A673 (cell line): ENCODE results near the gene IL20RA.

Experiments
- EZH2 ChIP-seq: fragments of 200-600 bp; sonication (generic); IDR thresholded peaks from 2 replicates; pipeline ENCODE4 v1.6.1; 2017; ENCODE audit warnings: borderline replicate concordance, low read depth, mild to moderate bottlenecking, mixed read lengths, antibody characterized with exemption, low read length; ENCODE audit not compliant: poor library complexity, severe bottlenecking
- TF ChIP-seq, protein P1 (sequence below): fragments of 300-800, 200-600 bp; sonication (generic); conservative IDR thresholded peaks from 2 replicates; pipeline ENCODE4 v1.5.1; 2017; ENCODE audit warnings: low read depth, mild to moderate bottlenecking, antibody characterized with exemption, low read length, moderate library complexity, mixed read lengths

DNA sequence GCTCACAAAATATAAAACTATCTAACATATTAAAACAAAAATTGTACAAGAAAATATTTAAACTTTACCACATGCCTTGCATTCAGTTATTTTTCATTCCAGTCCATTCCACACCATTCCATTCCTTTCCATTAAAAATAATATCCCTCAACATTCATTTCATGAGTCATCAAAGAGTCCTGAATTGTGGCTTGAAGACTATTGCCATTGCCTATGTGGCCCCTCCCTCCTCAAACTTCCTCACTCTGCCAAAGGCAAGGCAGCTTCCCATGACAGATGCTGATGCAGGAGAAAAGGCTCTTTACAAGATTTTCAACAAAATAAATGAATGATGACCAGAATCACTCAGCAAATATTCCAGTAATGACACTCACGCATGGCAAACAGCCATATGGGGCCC lies 31.7 kb downstream of the IL20RA start:
- TF ChIP-seq, protein P1, sequence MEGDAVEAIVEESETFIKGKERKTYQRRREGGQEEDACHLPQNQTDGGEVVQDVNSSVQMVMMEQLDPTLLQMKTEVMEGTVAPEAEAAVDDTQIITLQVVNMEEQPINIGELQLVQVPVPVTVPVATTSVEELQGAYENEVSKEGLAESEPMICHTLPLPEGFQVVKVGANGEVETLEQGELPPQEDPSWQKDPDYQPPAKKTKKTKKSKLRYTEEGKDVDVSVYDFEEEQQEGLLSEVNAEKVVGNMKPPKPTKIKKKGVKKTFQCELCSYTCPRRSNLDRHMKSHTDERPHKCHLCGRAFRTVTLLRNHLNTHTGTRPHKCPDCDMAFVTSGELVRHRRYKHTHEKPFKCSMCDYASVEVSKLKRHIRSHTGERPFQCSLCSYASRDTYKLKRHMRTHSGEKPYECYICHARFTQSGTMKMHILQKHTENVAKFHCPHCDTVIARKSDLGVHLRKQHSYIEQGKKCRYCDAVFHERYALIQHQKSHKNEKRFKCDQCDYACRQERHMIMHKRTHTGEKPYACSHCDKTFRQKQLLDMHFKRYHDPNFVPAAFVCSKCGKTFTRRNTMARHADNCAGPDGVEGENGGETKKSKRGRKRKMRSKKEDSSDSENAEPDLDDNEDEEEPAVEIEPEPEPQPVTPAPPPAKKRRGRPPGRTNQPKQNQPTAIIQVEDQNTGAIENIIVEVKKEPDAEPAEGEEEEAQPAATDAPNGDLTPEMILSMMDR = no peak
- no peak for TF ChIP-seq EZH2
